HG02763 (cell line): ENCODE results near the gene ATP1B1.
"Not testable (repeated sequence)": the region's sequence is repeated elsewhere in the genome, so short reads cannot be mapped to it uniquely, and the experiment has no call there.

Source experiments
- ATAC-seq: cut with Tn5 transposase; IDR thresholded peaks from one replicate; pipeline ENCODE4 v1.9.1; 2021; ENCODE audit warnings: mild to moderate bottlenecking, moderate library complexity; ENCODE audit not compliant: unreplicated experiment

Gene ATP1B1

DNA sequence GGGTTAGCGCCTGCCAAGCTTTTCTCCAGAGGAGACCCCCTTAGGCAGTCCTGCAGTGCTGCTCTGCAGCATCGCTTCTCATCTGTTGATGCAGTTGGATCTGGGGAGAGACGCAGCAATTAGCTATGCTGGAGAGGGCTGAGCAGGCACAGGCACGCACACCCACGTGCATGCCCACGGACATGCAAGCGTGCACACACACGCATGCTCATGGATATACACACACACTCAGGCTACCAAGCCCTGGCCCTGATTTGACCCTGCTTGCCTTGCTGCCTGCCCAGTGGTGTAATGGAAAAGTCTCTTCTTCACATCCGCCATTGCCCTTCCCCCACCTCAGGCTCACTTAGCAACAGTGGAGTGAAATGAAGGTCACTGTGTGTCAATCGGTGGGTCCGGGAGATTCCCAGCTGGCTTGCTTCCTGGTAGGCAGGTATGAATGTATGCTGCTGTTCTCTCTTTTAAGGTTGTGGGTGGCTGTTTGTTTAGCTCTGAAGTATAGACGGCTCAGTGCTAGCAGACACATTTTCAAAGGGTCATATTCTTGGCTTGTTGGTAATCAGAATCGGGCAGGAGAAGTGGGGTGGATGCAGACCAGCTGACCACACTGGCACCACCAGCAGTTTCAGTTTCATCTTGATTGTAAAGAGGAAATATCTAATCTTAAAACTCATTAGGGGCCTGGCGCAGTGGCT, 9.5 kb downstream of the ATP1B1 start:
- ATAC-seq, result peak; percentile 65

GRCh38 chr1:169117014-169117413, 10.5 kb downstream of the ATP1B1 start:
- no peak for ATAC-seq

DNA sequence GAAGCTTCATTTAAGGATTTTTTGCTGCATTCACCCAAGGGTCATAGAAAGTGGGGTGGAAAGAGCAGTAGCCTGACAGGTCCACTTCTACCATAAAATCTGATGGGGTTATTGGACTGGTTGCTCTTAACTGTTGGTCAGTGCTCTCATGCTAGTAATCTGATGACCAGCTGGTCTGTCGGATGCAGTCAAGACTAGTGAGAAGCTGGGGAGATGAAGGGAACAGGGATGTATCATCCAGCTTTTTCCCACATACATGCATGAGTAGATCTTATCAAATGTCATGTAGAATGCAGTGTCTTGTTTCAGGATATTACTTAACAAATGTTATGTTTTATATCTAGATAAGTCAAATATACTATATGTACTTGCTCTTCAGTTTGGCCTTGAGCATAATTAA, 11.1 kb downstream of the ATP1B1 start:
- no peak for ATAC-seq

- no peak for ATAC-seq
These were observed 11.7 kb downstream of the ATP1B1 start for GRCh38 chr1:169118227-169118626.

DNA sequence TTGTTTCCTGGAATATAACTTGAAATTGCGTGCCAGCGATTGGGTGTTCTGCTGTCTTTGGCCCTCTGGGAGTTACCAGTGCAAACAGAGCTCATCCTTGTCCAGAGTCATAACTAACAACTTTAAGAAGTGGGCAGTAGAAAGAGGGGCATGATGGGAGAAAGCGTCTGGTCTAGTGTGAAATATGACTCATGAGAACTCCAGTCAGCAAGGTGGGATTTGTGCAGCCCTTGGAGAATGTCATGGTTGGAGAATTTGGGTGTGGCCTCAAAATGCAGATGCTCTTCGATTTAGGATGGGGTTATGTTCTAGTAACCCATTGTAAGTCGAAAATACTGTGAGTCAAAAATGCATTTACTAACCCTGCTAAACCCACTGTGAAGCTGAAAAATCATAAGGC, 12.9 kb downstream of the ATP1B1 start:
- ATAC-seq, result no peak

GRCh38 chr1:169120066-169120465, 13.6 kb downstream of the ATP1B1 start:
- ATAC-seq, result no peak

- no peak for ATAC-seq
These were observed 14.8 kb downstream of the ATP1B1 start for GRCh38 chr1:169121146-169121923.

GRCh38 chr1:169122976-169123375, 16.5 kb downstream of the ATP1B1 start:
- ATAC-seq, result no peak

- no peak for ATAC-seq
These were observed 18.0 kb downstream of the ATP1B1 start for GRCh38 chr1:169124459-169124858.

DNA sequence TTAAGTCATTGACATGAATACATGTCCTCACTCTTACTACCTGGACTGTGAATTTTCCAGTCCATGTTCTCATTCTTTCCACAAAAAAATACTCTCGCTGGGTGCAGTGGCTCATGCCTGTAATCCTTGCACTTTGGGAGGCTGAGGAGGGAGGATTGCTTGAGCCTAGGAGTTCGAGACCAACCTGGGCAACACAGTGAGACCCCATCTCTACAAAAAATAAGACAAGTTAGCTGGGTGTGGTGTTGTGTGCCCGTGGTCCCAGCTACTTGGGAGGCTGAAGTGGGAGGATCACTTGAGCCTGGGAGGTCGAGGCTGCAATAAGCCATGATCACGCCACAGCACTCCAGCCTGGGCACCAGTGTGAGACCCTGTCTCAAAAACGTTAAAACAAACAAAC, 19.1 kb downstream of the ATP1B1 start:
- ATAC-seq, result not testable (repeated sequence)

DNA sequence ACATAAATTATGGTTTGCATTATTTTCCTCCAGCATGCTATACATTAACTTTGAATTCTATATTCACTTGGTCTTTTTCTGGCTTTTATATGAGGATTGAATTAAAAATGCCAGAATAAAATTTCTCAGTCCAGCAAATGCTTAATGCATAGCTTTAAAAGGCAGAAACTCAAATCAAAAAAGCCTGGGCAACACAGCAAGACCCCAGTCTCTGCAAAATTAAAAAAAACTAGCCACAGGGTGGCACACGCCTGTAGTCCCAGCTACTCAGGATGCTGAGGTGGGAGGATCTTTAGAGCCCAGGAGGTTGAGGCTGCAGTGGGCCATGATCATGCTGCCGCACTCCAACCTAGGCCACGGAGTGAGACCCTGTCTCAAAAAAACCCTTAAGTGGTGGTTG, 19.8 kb downstream of the ATP1B1 start:
- no peak for ATAC-seq

- no peak for ATAC-seq
These were observed 20.8 kb downstream of the ATP1B1 start for GRCh38 chr1:169127305-169127704.

- no peak for ATAC-seq
These were observed 22.1 kb downstream of the ATP1B1 start for GRCh38 chr1:169128562-169128961.

DNA sequence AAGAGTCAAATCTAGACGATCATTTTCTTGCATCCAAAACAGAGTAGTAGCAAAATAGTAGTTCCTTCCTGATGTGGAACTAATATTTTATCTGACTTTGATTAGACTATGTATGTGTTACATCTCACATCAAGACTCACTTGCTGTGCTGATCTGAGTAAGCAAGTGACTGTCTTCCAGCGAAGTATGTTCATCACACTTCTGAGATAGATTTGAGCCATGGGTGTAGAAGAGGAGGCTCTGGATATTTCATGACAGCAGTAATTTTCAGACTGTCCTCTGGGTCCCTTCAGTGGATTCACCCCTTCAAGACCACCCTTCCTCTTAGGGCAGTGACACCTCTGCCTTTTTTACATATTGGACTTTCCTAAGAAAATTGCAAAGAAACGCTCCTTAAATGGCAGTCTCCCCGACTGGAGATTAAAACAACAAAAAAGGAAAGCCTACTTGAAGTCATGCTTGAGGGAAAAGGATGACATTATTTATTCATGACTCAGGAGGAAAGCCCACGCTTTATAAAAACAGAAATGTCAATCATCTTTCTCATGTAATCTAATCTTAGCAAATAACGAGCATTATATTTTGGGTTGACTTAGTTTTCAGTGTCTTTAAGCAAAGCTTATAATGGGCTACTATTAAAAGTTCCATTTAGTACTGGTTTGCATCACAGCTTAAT, 22.8 kb downstream of the ATP1B1 start:
- ATAC-seq, result no peak

- no peak for ATAC-seq
These were observed 24.2 kb downstream of the ATP1B1 start for GRCh38 chr1:169130683-169131082.

DNA sequence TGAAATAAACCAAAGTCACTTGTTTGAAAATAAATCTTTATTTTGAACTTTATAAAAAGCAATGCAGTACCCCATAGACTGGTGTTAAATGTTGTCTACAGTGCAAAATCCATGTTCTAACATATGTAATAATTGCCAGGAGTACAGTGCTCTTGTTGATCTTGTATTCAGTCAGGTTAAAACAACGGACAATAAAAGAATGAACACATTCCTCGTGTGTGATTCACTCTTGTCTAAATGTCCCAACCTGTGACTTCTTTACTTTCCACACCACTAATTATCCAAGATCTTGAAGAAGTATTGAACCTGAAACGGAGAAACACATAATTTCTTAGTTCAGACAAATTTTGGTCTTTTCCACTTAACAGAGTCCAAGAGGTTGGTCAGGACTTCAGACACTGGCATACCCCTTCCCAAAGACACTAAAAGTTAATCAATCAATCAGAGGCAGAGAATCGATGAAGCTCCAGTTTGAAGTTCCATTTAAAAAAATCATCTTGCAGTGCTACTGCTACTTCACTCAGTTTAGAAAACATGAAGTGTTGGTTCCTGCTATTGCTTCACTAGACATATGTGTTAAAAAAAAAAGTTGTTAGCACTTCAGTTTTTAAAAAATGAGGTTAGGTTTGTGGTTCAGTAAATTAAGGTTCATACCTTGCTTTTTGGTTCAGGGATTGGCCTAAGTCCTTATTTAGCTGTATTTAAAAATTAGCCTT, 26.2 kb downstream of the ATP1B1 start:
- no peak for ATAC-seq

- ATAC-seq, result no peak
These were observed 26.7 kb downstream of the ATP1B1 start for GRCh38 chr1:169133228-169133576.

- ATAC-seq, result no peak
These were observed 27.5 kb downstream of the ATP1B1 start for GRCh38 chr1:169133801-169134502.

- ATAC-seq, result no peak
These were observed 30.9 kb downstream of the ATP1B1 start for GRCh38 chr1:169137357-169137756.

DNA sequence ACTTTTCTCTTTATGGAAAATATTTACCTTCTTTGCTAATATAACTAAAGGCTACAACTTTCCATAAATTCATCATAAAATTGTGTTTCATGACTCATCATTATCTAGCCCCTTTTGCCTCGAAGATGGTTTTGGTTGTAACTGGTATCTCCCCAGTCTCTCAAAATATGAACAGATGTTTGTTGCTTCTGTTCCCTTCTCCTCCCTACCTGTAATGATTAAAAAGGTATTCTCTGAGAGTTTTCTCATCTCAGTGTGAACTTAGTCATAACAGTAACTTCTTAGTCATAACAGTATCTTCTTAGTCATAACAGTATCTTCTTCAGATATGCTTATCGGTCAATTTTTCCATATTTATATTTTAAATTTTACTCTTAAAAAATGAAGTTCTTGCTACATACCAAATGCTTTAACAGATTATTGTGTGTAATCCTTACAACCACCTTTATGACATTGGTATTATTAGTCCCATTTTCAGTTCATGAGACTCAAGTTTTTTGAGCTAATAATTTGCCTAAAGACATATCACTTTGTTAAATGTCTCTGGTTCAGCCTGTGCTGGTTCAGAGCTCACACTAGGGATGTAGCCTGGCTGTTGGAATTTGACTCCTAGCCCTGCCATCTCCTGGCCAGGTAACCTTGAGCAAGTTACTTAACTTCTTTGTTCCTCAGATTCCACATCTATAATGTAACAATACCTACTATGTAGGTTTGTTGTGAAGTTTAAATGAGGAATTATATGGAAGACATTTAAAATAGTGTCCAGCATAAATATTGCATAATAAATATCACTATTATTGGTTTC, 32.6 kb downstream of the ATP1B1 start:
- ATAC-seq, result peak; percentile 75
